Fibroblast of skin of left biceps (primary cell): Measurements from ENCODE around the gene FRMPD4.

Experiments used
- DNase-seq, 2 experiments: peaks; one replicate each; pipeline ENCODE4 v3.0.0-alpha.2; 2013; ENCODE audit warnings: low read depth in 2 of 2

FRMPD4 gene

GRCh38 chrX:12301288-12301687, 163.0 kb downstream of the FRMPD4 start:
- no peak for DNase-seq

- peak in 1 of 2 experiments; percentile 17 for DNase-seq
These were observed 166.0 kb downstream of the FRMPD4 start for GRCh38 chrX:12304261-12304660.

GRCh38 chrX:12307961-12308360, 169.7 kb downstream of the FRMPD4 start:
- DNase-seq, result no peak

- DNase-seq, result no peak
These were observed 170.1 kb downstream of the FRMPD4 start for GRCh38 chrX:12308420-12308819.

- no peak for DNase-seq
These were observed 170.9 kb downstream of the FRMPD4 start for GRCh38 chrX:12309040-12309743.

GRCh38 chrX:12309744-12310076, 171.4 kb downstream of the FRMPD4 start:
- DNase-seq, result no peak

DNA sequence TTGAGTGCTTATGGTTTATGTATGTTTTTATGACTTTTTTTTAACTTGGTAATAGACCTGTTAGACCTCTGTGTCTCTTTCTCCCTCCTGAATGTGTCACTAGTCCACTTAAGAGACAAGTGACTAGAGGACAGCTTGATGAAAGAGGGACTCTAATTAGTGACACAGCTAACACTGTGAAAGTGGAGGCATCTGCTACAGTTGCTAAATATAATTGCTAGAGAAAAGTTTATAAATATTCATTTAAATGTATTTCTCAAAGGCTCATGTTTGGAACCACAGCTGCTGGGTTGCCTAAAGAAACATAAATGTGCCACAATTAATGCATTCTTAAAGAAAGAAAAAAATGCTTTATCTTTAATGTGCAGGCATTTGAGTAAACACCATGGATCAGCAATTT, 176.4 kb downstream of the FRMPD4 start:
- no peak for DNase-seq

- DNase-seq, result no peak
These were observed 177.3 kb downstream of the FRMPD4 start for GRCh38 chrX:12315526-12315925.

DNA sequence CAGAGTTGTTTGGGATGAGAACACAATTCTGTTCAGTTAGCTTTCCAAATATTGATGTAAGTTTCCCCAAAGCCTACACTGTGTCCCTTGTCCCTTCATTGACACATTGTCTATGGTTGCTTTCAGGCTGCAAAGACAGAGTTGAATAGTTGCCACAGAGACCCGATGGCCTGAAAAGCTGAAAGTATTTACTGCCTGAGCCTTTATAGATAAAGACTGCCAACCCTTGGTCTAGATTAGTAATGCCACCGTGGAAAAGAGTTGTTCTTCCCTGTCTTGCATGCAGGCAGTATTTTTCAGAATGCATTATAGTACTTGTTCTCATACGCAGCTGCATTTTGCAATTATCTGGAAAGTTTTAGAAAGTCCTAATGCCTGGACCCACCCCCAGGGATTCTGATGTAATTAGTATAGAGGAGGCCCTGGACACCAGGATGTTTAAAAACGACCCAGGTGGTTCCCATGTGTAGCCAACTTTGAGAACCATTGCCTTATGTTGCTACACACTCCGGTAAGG, 180.8 kb downstream of the FRMPD4 start:
- no peak for DNase-seq

- no peak for DNase-seq
These were observed 181.7 kb downstream of the FRMPD4 start for GRCh38 chrX:12319992-12320391.

DNA sequence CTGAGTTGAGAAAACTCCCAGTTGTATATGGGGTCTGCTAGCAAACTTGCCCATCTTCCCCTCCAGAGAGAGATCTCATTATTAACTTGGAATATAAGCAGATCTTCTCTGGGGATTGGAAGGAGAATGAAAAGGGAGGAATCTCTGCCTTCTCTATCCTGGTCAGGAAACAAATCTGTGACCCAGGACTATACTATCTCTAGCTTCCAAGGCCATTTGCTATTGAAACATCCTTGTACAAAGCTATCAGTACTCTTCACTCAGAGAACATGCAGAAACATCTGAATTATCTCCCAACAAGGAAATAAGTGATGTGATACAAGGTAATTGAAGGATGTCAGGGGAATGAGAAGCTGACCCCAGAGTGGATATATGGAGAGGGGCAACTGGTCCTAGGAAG, 183.8 kb downstream of the FRMPD4 start:
- DNase-seq, result no peak

GRCh38 chrX:12325171-12325570, 186.9 kb downstream of the FRMPD4 start:
- no peak for DNase-seq

- DNase-seq, result no peak
These were observed 189.6 kb downstream of the FRMPD4 start for GRCh38 chrX:12327836-12328235.

- DNase-seq, result no peak
These were observed 191.2 kb downstream of the FRMPD4 start for GRCh38 chrX:12329476-12329875.

DNA sequence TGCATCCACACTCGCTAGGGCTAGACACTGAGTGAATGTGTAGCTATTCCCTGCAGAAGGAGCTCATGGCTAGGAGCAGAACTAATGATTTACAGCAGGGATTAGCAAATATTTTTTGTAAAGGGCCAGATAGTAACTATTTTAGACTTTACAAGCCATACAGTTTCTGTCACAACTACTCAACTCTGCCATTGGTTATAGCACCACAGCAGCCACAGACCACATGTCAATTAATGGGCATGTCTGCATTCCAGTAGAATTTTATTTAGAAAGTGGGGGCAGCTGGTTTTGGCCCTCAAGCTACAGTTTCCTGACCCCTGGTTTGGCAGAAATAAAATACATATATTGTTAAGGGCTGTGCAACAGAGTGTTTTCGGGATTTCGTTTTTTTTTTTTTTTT, 192.6 kb downstream of the FRMPD4 start:
- no peak for DNase-seq

GRCh38 chrX:12332786-12333347, 194.6 kb downstream of the FRMPD4 start:
- DNase-seq, result no peak

GRCh38 chrX:12339921-12340320, 201.6 kb downstream of the FRMPD4 start:
- no peak for DNase-seq

GRCh38 chrX:12344954-12345353, 206.7 kb downstream of the FRMPD4 start:
- DNase-seq, result no peak

- no peak for DNase-seq
These were observed 210.9 kb downstream of the FRMPD4 start for GRCh38 chrX:12349201-12349600.

- no peak for DNase-seq
These were observed 214.6 kb downstream of the FRMPD4 start for GRCh38 chrX:12352922-12353321.

- peak; percentile 34 to 39 for DNase-seq
These were observed 222.1 kb downstream of the FRMPD4 start for GRCh38 chrX:12360383-12360782.

DNA sequence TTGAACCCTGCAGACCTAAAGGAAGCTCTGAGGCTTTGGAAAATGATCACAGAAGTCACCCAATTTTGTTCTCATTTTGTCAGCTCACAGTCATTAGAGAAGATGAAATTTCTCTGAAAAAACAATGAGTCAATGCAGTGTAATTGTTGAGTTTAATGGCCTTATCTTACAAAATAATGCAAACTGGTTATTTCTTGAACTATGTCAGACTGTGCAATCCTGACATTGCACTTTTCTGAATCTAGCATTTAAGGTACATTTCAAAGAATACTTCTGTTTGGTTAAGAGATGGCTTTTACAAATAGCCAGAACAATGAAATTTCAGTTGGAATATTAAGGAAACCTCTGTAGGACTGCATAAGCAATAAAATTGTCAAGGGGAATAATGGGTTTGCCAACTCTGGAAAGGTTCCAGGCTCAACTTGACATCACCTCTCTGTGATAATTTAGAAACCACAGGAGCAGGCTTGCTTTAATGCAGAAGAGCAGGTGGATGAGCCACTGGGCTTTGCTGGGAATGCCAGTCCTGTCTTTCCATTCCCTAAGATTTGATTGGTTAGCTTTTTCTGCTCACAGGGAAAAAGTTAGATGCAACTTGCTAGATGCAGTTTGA, 222.8 kb downstream of the FRMPD4 start:
- DNase-seq, result no peak

GRCh38 chrX:12363216-12363615, 224.9 kb downstream of the FRMPD4 start:
- no peak for DNase-seq
